OCI-LY3 (cell line): ENCODE measurements around the gene PIGU.

Source experiments
- EZH2phosphoT487 ChIP-seq: fragments of 200-600 bp; shearing (Covaris generic); IDR thresholded peaks from 2 replicates; pipeline ENCODE4 v1.6.1; 2018; ENCODE audit warnings: antibody characterized with exemption, mixed run types, low read depth
- TF ChIP-seq, protein P1 (sequence below): fragments of 200-600, 300-600 bp; sonication (generic); IDR thresholded peaks from 2 replicates; pipeline ENCODE4 v1.5.1; 2014; ENCODE audit warnings: antibody characterized with exemption, low read length, low read depth

DNA sequence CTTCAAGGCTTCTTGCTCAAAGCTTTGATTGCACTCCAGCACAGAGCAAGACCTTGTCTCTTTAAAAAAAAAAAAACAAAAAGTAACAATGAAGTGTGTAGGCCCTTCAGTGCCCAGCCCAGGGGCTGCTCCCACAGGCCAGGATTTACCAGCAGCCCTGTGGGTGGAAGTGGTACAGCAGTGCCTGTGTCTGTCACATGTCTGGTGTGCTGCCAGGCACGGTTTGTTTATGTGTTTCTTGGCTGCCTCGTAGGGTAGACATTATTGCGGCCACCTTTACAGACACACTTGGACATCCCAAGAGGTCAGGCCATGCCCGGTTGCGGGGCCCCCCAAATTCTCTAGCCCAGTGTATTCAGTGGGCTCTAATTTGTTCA is 148.0 kb downstream of the PIGU start:
- TF ChIP-seq, protein P1, sequence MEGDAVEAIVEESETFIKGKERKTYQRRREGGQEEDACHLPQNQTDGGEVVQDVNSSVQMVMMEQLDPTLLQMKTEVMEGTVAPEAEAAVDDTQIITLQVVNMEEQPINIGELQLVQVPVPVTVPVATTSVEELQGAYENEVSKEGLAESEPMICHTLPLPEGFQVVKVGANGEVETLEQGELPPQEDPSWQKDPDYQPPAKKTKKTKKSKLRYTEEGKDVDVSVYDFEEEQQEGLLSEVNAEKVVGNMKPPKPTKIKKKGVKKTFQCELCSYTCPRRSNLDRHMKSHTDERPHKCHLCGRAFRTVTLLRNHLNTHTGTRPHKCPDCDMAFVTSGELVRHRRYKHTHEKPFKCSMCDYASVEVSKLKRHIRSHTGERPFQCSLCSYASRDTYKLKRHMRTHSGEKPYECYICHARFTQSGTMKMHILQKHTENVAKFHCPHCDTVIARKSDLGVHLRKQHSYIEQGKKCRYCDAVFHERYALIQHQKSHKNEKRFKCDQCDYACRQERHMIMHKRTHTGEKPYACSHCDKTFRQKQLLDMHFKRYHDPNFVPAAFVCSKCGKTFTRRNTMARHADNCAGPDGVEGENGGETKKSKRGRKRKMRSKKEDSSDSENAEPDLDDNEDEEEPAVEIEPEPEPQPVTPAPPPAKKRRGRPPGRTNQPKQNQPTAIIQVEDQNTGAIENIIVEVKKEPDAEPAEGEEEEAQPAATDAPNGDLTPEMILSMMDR: no peak
- no peak for TF ChIP-seq EZH2phosphoT487
